Measurements from ENCODE around the gene NPHS1. TPM values are rescaled to one million over a fixed set of nuclear protein-coding genes. Genes with fewer than 3 reads are reported as not detected.
"Not testable (repeated sequence)": the region's sequence is repeated elsewhere in the genome, so short reads cannot be mapped to it uniquely, and the experiment has no call there.

The NPHS1 gene
- polyA plus RNA-seq, 1 experiment, result not detected

DNA sequence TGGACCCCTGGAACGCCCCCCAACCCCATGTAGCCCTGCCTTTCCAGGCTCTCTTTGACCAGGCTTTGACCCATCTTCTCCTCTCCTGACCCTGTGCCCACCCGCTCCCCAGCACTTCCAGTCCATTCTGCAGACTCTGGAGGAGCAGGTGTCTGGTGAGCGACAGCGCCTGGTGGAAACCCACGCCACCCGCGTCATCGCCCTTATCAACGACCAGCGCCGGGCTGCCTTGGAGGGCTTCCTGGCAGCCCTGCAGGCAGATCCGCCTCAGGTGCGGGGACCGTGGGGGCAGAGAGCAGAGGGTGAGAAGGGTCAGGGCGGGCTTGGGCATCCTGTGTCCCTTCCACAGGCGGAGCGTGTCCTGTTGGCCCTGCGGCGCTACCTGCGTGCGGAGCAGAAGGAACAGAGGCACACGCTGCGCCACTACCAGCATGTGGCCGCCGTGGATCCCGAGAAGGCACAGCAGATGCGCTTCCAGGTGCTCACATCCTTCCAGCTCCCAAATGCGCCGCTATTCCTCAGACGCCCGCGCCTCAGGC, 22.2 kb upstream of the NPHS1 start:
- CTCF ChIA-PET, result no interaction called here
- Histone ChIP-seq H3K9me3 (ENCODE audit: control insufficient read depth, insufficient read depth, low read length) (no peaks in the 10 kb centered on the region; the same call in 1 of the 2 replicates), H3K4me3 (ENCODE audit: low read depth, low read length) (no peak overlapping the region), H3K27me3 (ENCODE audit: control insufficient read depth, insufficient read depth, low read length) (peaks cover 2% of the 10 kb centered on the region), H3K27ac (ENCODE audit: low read depth, low read length) (no peak overlapping the region)
- DNase-seq (ENCODE audit: low read depth, low spot score), result no peak
- POLR2A ChIA-PET, result no interaction called here
- TF ChIP-seq, protein P1, sequence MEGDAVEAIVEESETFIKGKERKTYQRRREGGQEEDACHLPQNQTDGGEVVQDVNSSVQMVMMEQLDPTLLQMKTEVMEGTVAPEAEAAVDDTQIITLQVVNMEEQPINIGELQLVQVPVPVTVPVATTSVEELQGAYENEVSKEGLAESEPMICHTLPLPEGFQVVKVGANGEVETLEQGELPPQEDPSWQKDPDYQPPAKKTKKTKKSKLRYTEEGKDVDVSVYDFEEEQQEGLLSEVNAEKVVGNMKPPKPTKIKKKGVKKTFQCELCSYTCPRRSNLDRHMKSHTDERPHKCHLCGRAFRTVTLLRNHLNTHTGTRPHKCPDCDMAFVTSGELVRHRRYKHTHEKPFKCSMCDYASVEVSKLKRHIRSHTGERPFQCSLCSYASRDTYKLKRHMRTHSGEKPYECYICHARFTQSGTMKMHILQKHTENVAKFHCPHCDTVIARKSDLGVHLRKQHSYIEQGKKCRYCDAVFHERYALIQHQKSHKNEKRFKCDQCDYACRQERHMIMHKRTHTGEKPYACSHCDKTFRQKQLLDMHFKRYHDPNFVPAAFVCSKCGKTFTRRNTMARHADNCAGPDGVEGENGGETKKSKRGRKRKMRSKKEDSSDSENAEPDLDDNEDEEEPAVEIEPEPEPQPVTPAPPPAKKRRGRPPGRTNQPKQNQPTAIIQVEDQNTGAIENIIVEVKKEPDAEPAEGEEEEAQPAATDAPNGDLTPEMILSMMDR (IDR thresholded peaks at IDR 0.05; ENCODE audit: low read depth, low read length), result no peak

GRCh38 chr19:35872180-35872579, 19.9 kb upstream of the NPHS1 start:
- ChIA-PET CTCF (no interaction called here), POLR2A (no interaction called here)
- no peak for DNase-seq (ENCODE audit: low read depth, low spot score)
- peaks cover 14% of the 10 kb centered on the region for H3K27me3 ChIP-seq (ENCODE audit: control insufficient read depth, insufficient read depth, low read length)
- no peak overlapping the region for H3K4me3 ChIP-seq (ENCODE audit: low read depth, low read length)
- H3K27ac ChIP-seq (ENCODE audit: low read depth, low read length), result no peak overlapping the region
- H3K9me3 ChIP-seq (ENCODE audit: control insufficient read depth, insufficient read depth, low read length), result no peaks in the 10 kb centered on the region; the same call in 1 of the 2 replicates
- TF ChIP-seq, protein P1 (IDR thresholded peaks at IDR 0.05; ENCODE audit: low read depth, low read length), result no peak

DNA sequence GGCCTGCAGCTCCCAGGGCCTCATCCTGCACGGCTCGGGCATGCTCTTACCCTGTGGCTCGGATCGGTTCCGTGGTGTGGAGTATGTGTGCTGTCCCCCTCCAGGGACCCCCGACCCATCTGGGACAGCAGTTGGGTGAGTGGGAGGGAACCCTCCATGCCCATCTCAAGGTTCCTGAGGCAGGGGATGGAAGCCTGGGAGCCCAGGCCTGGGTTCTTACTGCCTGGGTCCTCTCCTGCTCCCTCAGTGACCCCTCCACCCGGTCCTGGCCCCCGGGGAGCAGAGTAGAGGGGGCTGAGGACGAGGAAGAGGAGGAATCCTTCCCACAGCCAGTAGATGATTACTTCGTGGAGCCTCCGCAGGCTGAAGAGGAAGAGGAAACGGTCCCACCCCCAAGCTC, 19.3 kb upstream of the NPHS1 start:
- no peak overlapping the region for H3K27ac ChIP-seq (ENCODE audit: low read depth, low read length)
- ChIA-PET CTCF (no interaction called here), POLR2A (no interaction called here)
- peaks cover 17% of the 10 kb centered on the region for H3K27me3 ChIP-seq (ENCODE audit: control insufficient read depth, insufficient read depth, low read length)
- H3K9me3 ChIP-seq (ENCODE audit: control insufficient read depth, insufficient read depth, low read length), result no peaks in the 10 kb centered on the region; the same call in 1 of the 2 replicates
- no peak overlapping the region for H3K4me3 ChIP-seq (ENCODE audit: low read depth, low read length)
- DNase-seq (ENCODE audit: low read depth, low spot score), result no peak
- TF ChIP-seq, protein P1 (IDR thresholded peaks at IDR 0.05; ENCODE audit: low read depth, low read length), result no peak

GRCh38 chr19:35870798-35871197, 18.5 kb upstream of the NPHS1 start:
- no peak for DNase-seq (ENCODE audit: low read depth, low spot score)
- no peak overlapping the region for H3K27ac ChIP-seq (ENCODE audit: low read depth, low read length)
- no peak overlapping the region for H3K4me3 ChIP-seq (ENCODE audit: low read depth, low read length)
- H3K9me3 ChIP-seq (ENCODE audit: control insufficient read depth, insufficient read depth, low read length), result no peaks in the 10 kb centered on the region; the same call in 1 of the 2 replicates
- ChIA-PET POLR2A (interaction anchor here (1.5 kb wide), 1 partner anchor 9 kb away, joined by 4 read pairs; no protein-coding TSS in a partner anchor), CTCF (no interaction called here)
- TF ChIP-seq, protein P1 (IDR thresholded peaks at IDR 0.05; ENCODE audit: low read depth, low read length), result no peak
- H3K27me3 ChIP-seq (ENCODE audit: control insufficient read depth, insufficient read depth, low read length), result peaks cover 24% of the 10 kb centered on the region

GRCh38 chr19:35870124-35870736, 17.9 kb upstream of the NPHS1 start:
- H3K4me3 ChIP-seq (ENCODE audit: low read depth, low read length); H3K9me3 ChIP-seq (ENCODE audit: control insufficient read depth, insufficient read depth, low read length); H3K27ac ChIP-seq (ENCODE audit: low read depth, low read length); DNase-seq (ENCODE audit: low read depth, low spot score): not testable (repeated sequence)
- ChIA-PET POLR2A (interaction anchor here (0.5 to 1.5 kb wide), 2 partner anchors 9 to 185 kb away, joined by 3 to 4 read pairs; no protein-coding TSS in a partner anchor), CTCF (interaction anchor here (0.6 kb wide), 1 partner anchor 618 kb away, joined by 9 read pairs; no protein-coding TSS in a partner anchor)
- H3K27me3 ChIP-seq (ENCODE audit: control insufficient read depth, insufficient read depth, low read length), result peaks cover 24% of the 10 kb centered on the region
